Prostate gland (tissue), 2 donors: Measurements from ENCODE around the gene TMCO4.

Experiments
- POLR2A ChIP-seq: fragments of 450-650 bp; IDR thresholded peaks from one replicate; pipeline ENCODE4 v1.6.1; 2016; ENCODE audit warnings: antibody characterized with exemption, mild to moderate bottlenecking
- POLR2AphosphoS5 ChIP-seq: sonication (generic); formaldehyde crosslinking; IDR thresholded peaks from one replicate; pipeline ENCODE4 v1.6.1; 2017; ENCODE audit warnings: antibody characterized with exemption
- TF ChIP-seq, protein P1 (sequence below), 4 experiments: fragments of 200-600 bp in 2 of 4; fragments of 450-650 bp in 2 of 4; sonication (generic) in 2 of 4; IDR thresholded peaks; 1 replicate in 3 of 4; 2 replicates in 1 of 4; pipeline ENCODE4 v1.5.1; 2016 to 2019; ENCODE audit warnings: antibody characterized with exemption in 4 of 4, mild to moderate bottlenecking in 2 of 4, moderate library complexity in 2 of 4

- TF ChIP-seq POLR2AphosphoS5 (no peak), POLR2A (no peak)
- TF ChIP-seq, protein P1, sequence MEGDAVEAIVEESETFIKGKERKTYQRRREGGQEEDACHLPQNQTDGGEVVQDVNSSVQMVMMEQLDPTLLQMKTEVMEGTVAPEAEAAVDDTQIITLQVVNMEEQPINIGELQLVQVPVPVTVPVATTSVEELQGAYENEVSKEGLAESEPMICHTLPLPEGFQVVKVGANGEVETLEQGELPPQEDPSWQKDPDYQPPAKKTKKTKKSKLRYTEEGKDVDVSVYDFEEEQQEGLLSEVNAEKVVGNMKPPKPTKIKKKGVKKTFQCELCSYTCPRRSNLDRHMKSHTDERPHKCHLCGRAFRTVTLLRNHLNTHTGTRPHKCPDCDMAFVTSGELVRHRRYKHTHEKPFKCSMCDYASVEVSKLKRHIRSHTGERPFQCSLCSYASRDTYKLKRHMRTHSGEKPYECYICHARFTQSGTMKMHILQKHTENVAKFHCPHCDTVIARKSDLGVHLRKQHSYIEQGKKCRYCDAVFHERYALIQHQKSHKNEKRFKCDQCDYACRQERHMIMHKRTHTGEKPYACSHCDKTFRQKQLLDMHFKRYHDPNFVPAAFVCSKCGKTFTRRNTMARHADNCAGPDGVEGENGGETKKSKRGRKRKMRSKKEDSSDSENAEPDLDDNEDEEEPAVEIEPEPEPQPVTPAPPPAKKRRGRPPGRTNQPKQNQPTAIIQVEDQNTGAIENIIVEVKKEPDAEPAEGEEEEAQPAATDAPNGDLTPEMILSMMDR (IDR thresholded peaks at IDR 0.05), result no peak
These were observed 111.5 kb downstream of the TMCO4 start for GRCh38 chr1:19688041-19688842.
